Keratinocyte (primary cell): ENCODE data around the gene GZMB. TPM values are rescaled to one million over a fixed set of nuclear protein-coding genes. Genes with fewer than 3 reads are reported as not detected.

Experiments
- DNase-seq: peaks from one replicate; pipeline ENCODE4 v3.0.0-alpha.2; 2011; ENCODE audit warnings: low read depth, missing footprints, low spot score
- FAIRE-seq: peaks from 2 replicates; lab custom pipeline; 2011; peaks lifted over from hg19 to GRCh38; lab: Jason Lieb, UNC
- H2AFZ ChIP-seq: 2 replicates; pipeline ENCODE4 v1.6.0; 2012; ENCODE audit warnings: low read length, control low read depth, inconsistent platforms; ENCODE audit not compliant: control insufficient read depth
- H3K27ac ChIP-seq: 2 replicates; pipeline ENCODE4 v1.5.1; 2011; ENCODE audit warnings: low read length; ENCODE audit not compliant: control insufficient read depth, insufficient read depth
- H3K27me3 ChIP-seq: 3 replicates; pipeline ENCODE4 v1.6.0; 2011; ENCODE audit warnings: low read length; ENCODE audit not compliant: control insufficient read depth, insufficient read depth; ENCODE audit errors: extremely low read depth
- H3K36me3 ChIP-seq, 2 experiments: 2 replicates in 1 of 2; 3 replicates in 1 of 2; pipeline ENCODE4 v1.5.1; 2011; ENCODE audit warnings: low read length in 2 of 2, mild to moderate bottlenecking in 1 of 2; ENCODE audit not compliant: control insufficient read depth in 2 of 2, insufficient read depth in 2 of 2; ENCODE audit errors: extremely low read depth in 1 of 2
- H3K4me1 ChIP-seq: 3 replicates; pipeline ENCODE4 v1.5.1; 2011; ENCODE audit warnings: low read length; ENCODE audit not compliant: control insufficient read depth, insufficient read depth; ENCODE audit errors: extremely low read depth
- H3K4me2 ChIP-seq: 3 replicates; pipeline ENCODE4 v1.6.0; 2011; ENCODE audit warnings: low read depth, low read length; ENCODE audit not compliant: control insufficient read depth, insufficient read depth; ENCODE audit errors: extremely low read depth
- H3K4me3 ChIP-seq, 3 experiments: fragments of 200-600 bp in 1 of 3; sonication (generic) in 1 of 3; 2 replicates in 2 of 3; 3 replicates in 1 of 3; pipeline ENCODE4 v1.5.1; 2011 to 2016; ENCODE audit warnings: low read length in 3 of 3, mild to moderate bottlenecking in 3 of 3, control low read depth in 2 of 3, inconsistent platforms in 1 of 3, low read depth in 1 of 3, mixed read lengths in 1 of 3, mixed run types in 1 of 3, moderate library complexity in 1 of 3; ENCODE audit not compliant: control insufficient read depth in 2 of 3, insufficient read depth in 2 of 3; ENCODE audit errors: extremely low read depth in 1 of 3
- H3K79me2 ChIP-seq: 2 replicates; pipeline ENCODE4 v1.6.0; 2012; ENCODE audit warnings: low read length; ENCODE audit not compliant: control insufficient read depth, insufficient read depth
- H3K9ac ChIP-seq: 3 replicates; pipeline ENCODE4 v1.6.0; 2011; ENCODE audit warnings: low read length; ENCODE audit not compliant: control insufficient read depth, insufficient read depth; ENCODE audit errors: extremely low read depth
- H3K9me1 ChIP-seq: 3 replicates; pipeline ENCODE4 v1.6.0; 2011; ENCODE audit warnings: low read length; ENCODE audit not compliant: control insufficient read depth, insufficient read depth; ENCODE audit errors: extremely low read depth
- H3K9me3 ChIP-seq: 2 replicates; pipeline ENCODE4 v1.5.1; 2012; ENCODE audit warnings: low read depth, low read length; ENCODE audit not compliant: control insufficient read depth
- H4K20me1 ChIP-seq: 3 replicates; pipeline ENCODE4 v1.6.0; 2011; ENCODE audit warnings: low read length; ENCODE audit not compliant: control insufficient read depth, insufficient read depth; ENCODE audit errors: extremely low read depth
- EZH2 ChIP-seq: IDR thresholded peaks from one replicate; pipeline ENCODE4 v1.6.1; 2012; ENCODE audit warnings: inconsistent platforms, mild to moderate bottlenecking, low read length, moderate library complexity
- dilution Hi-C: fragments of 300-500 bp; cut with MboI; formaldehyde crosslinking; loops from one replicate; pipeline ENCODE4 v1.7.0; 2020; ENCODE audit warnings: low sequenced_read_pairs; ENCODE audit not compliant: extremely low pct_ligation_motif_present
- polyA minus RNA-seq, 3 experiments: library from RNA; depleted of rRNA, polyadenylated mRNA; stranded (reverse); fragments of >200 nt; gene quantifications; 1 replicate in 1 of 3; 2 replicates in 1 of 3; 3 replicates in 1 of 3; pipeline ENCODE4 v1.2.3, GENCODE V29; 2011
- polyA plus RNA-seq, 5 experiments: library from polyadenylated mRNA; depleted of rRNA in 3 of 5; stranded (reverse) in 3 of 5; stranded (forward) in 1 of 5; unstranded in 1 of 5; fragments of >200 nt; gene quantifications; 1 replicate in 1 of 5; 2 replicates in 3 of 5; 3 replicates in 1 of 5; pipeline versions ENCODE4 v1.2.1 to v1.2.3, GENCODE V29; 2011 to 2012; ENCODE audit warnings: missing spikeins in 2 of 5, low read depth in 1 of 5, low replicate concordance in 1 of 5
- TF ChIP-seq, protein P1 (sequence below), 3 experiments: IDR thresholded peaks in 1 of 3; conservative IDR thresholded peaks in 1 of 3; optimal IDR thresholded peaks in 1 of 3; 2 replicates in 2 of 3; 3 replicates in 1 of 3; pipeline versions ENCODE3 to v1.5.1; 2011; ENCODE audit warnings: low read length in 3 of 3, mild to moderate bottlenecking in 3 of 3, moderate library complexity in 2 of 3, control low read depth in 1 of 3, inconsistent platforms in 1 of 3; ENCODE audit not compliant: insufficient read depth in 2 of 3; ENCODE audit errors: extremely low read depth in 1 of 3

GZMB gene, protein sequence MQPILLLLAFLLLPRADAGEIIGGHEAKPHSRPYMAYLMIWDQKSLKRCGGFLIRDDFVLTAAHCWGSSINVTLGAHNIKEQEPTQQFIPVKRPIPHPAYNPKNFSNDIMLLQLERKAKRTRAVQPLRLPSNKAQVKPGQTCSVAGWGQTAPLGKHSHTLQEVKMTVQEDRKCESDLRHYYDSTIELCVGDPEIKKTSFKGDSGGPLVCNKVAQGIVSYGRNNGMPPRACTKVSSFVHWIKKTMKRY
- polyA plus RNA-seq (0.08 TPM in 1 of 3 replicates, not detected in the others), polyA minus RNA-seq (not detected in 3 replicates)
- polyA plus RNA-seq (2011; ENCODE audit: low read depth) = not detected
- not detected in 2 replicates for polyA plus RNA-seq (2011; cell fraction: cytosol; rRNA removed)
- polyA plus RNA-seq (2011; cell fraction: nucleus; rRNA removed) = not detected in 2 replicates
- polyA plus RNA-seq (2012; ENCODE audit: low replicate concordance) = not detected in 2 replicates
- polyA minus RNA-seq (2011; cell fraction: cytosol; rRNA and poly(A)+ RNA removed) = not detected
- not detected in 2 replicates for polyA minus RNA-seq (2011; cell fraction: nucleus; rRNA and poly(A)+ RNA removed)

DNA sequence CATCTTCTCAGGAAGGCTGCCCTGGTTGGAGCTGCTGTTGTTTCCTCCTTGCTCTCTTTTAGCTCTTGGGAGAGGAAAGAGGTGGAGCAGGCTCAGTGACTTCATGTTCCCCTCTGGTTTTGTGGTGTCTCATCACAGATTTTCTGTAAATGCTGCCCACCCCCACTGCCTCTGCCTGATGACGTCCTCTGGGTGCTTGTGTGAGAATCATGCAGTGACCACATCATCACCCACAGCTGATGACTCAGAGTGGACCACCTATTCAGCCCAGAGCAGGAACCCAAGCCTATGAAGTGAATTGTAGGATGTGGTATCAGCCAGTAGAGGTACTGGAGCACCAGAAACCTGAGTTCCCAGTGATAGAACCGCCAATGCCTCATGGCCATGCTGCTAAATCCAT is at the start of gene GZMB:
Gene GZMB (minus strand): TSS at position 33 of the 400 bp plus-strand sequence. CDS start 30 bp downstream, at position 3.
- no peak for DNase-seq
- Histone ChIP-seq H2AFZ (no peak within 1 kb of the TSS), H3K4me1 (no peaks in the 10 kb centered on the region), H3K27me3 (no peaks in the 10 kb centered on the region), H3K27ac (no peak within 1 kb of the TSS), H3K36me3 (no peaks in the 10 kb centered on the region), H3K9me1 (no peaks in the 10 kb centered on the region), H4K20me1 (no peaks in the 10 kb centered on the region), H3K4me2 (no peak within 1 kb of the TSS), H3K4me3 (no peak within 1 kb of the TSS), H3K9ac (no peak within 1 kb of the TSS), H3K79me2 (no peaks in the 10 kb centered on the region), H3K9me3 (no peaks in the 10 kb centered on the region)
- TF ChIP-seq, protein P1, sequence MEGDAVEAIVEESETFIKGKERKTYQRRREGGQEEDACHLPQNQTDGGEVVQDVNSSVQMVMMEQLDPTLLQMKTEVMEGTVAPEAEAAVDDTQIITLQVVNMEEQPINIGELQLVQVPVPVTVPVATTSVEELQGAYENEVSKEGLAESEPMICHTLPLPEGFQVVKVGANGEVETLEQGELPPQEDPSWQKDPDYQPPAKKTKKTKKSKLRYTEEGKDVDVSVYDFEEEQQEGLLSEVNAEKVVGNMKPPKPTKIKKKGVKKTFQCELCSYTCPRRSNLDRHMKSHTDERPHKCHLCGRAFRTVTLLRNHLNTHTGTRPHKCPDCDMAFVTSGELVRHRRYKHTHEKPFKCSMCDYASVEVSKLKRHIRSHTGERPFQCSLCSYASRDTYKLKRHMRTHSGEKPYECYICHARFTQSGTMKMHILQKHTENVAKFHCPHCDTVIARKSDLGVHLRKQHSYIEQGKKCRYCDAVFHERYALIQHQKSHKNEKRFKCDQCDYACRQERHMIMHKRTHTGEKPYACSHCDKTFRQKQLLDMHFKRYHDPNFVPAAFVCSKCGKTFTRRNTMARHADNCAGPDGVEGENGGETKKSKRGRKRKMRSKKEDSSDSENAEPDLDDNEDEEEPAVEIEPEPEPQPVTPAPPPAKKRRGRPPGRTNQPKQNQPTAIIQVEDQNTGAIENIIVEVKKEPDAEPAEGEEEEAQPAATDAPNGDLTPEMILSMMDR (optimal IDR thresholded peaks at IDR 0.05 in 1 of 3, IDR thresholded peaks at IDR 0.05 in 1 of 3, conservative IDR thresholded peaks at IDR 0.05 in 1 of 3; ENCODE audit: extremely low read depth in 1 of 3, insufficient read depth in 2 of 3, low read length in 3 of 3) = no peak
- TF ChIP-seq EZH2 = no peak
- dilution Hi-C loops = no loop called here
- FAIRE-seq = no peak

DNA sequence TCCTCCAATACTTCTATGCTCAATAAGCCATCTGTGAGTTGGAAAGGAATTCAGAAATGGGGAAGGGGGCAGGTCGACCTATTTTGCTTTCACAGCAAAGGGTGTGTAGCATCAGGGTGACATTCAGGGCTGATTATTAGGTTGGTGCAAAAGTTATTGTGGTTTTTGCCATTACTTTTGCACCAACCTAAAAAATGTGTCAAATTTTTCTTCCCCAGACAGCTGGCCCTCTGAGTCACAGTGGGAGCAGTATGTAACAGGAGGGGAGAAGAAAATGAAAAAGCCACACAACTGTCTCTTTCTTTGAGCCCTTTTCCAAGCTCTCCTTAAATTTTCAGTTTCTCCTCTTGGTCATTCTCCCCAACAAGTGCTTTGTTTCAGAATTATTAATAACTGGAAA is 47.1 kb upstream of the GZMB start:
- H2AFZ ChIP-seq = no peak overlapping the region
- no peak overlapping the region for H3K9ac ChIP-seq
- no peak overlapping the region for H3K4me3 ChIP-seq
- no peaks in the 10 kb centered on the region for H3K36me3 ChIP-seq
- no peaks in the 10 kb centered on the region for H3K9me1 ChIP-seq
- no peaks in the 10 kb centered on the region for H3K9me3 ChIP-seq
- H4K20me1 ChIP-seq = no peaks in the 10 kb centered on the region
- TF ChIP-seq, protein P1 (optimal IDR thresholded peaks at IDR 0.05 in 1 of 3, IDR thresholded peaks at IDR 0.05 in 1 of 3, conservative IDR thresholded peaks at IDR 0.05 in 1 of 3; ENCODE audit: extremely low read depth in 1 of 3, insufficient read depth in 2 of 3, low read length in 3 of 3) = no peak
- no peak for TF ChIP-seq EZH2
- DNase-seq = no peak
- no peak for FAIRE-seq
- dilution Hi-C loops = no loop called here
- no peaks in the 10 kb centered on the region for H3K79me2 ChIP-seq
- H3K4me1 ChIP-seq = peaks cover 31% of the 10 kb centered on the region
- H3K4me2 ChIP-seq = no peak overlapping the region
- H3K27me3 ChIP-seq = no peaks in the 10 kb centered on the region
- H3K27ac ChIP-seq = no peak overlapping the region
